ENCODE data around the gene BEST4.
"Not testable (repeated sequence)": the region's sequence is repeated elsewhere in the genome, so short reads cannot be mapped to it uniquely, and the experiment has no call there.

The BEST4 gene

DNA sequence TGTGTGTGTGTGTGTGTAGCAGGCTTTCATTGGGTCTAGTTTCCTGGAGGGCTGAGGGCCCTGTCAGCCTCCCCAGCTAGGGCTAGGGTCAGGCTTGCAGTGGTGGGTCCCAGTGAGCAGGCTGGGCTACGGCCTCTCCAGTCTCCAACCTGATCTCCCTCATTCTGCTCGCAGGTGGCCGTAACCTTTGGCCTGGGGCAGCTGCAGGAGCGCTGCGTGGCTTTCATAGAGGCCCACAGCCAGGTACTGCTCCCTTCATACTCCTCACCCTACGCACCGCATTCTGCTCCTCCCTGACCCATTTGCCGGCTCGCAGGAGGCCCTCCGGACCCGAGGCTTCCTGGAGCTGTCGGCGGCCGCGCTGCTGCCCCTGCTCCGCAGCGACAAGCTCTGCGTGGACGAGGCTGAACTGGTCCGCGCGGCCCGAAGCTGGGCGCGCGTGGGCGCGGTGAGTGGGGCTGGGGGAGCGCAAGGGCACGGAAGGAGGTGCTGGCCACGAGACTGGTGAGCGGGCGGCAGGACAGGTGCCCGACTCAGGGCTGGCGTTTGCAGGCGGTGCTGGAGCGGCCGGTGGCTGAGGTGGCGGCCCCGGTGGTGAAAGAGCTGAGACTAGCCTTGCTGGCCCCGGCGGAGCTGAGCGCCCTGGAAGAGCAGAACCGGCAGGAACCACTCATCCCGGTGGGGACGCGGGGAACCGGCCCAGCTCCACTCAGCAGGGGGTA lies 25.0 kb upstream of the BEST4 start:
- peak overlapping the region; percentile 49 for H3K4me3 ChIP-seq (ENCODE audit: low read length)
- peaks cover 40% of the 10 kb centered on the region for H3K4me1 ChIP-seq (ENCODE audit: control insufficient read depth, insufficient read depth, low read length)
- peak overlapping the region; percentile 69 for H3K9ac ChIP-seq (ENCODE audit: low read length)
- no peaks in the 10 kb centered on the region for H3K9me3 ChIP-seq (ENCODE audit: control insufficient read depth, low read length)
- no peaks in the 10 kb centered on the region for H3K36me3 ChIP-seq (ENCODE audit: control insufficient read depth, insufficient read depth, low read length)
- H3K27me3 ChIP-seq (ENCODE audit: control insufficient read depth, insufficient read depth, low read length) = no peaks in the 10 kb centered on the region

GRCh38 chr1:44811234-44811633 lies 23.3 kb upstream of the BEST4 start:
- H3K4me1 ChIP-seq (ENCODE audit: control insufficient read depth, insufficient read depth, low read length) = peaks cover 57% of the 10 kb centered on the region
- H3K9ac ChIP-seq (ENCODE audit: low read length) = no peak overlapping the region
- H3K4me3 ChIP-seq (ENCODE audit: low read length) = no peak overlapping the region
- no peaks in the 10 kb centered on the region for H3K9me3 ChIP-seq (ENCODE audit: control insufficient read depth, low read length)
- H3K36me3 ChIP-seq (ENCODE audit: control insufficient read depth, insufficient read depth, low read length) = peaks cover 5% of the 10 kb centered on the region
- H3K27me3 ChIP-seq (ENCODE audit: control insufficient read depth, insufficient read depth, low read length) = no peaks in the 10 kb centered on the region

GRCh38 chr1:44810762-44811105 lies 22.8 kb upstream of the BEST4 start:
- H3K9me3 ChIP-seq (ENCODE audit: control insufficient read depth, low read length); H3K36me3 ChIP-seq (ENCODE audit: control insufficient read depth, insufficient read depth, low read length); H3K9ac ChIP-seq (ENCODE audit: low read length); H3K4me3 ChIP-seq (ENCODE audit: low read length); H3K27me3 ChIP-seq (ENCODE audit: control insufficient read depth, insufficient read depth, low read length): not testable (repeated sequence)
- peaks cover 62% of the 10 kb centered on the region for H3K4me1 ChIP-seq (ENCODE audit: control insufficient read depth, insufficient read depth, low read length)

DNA sequence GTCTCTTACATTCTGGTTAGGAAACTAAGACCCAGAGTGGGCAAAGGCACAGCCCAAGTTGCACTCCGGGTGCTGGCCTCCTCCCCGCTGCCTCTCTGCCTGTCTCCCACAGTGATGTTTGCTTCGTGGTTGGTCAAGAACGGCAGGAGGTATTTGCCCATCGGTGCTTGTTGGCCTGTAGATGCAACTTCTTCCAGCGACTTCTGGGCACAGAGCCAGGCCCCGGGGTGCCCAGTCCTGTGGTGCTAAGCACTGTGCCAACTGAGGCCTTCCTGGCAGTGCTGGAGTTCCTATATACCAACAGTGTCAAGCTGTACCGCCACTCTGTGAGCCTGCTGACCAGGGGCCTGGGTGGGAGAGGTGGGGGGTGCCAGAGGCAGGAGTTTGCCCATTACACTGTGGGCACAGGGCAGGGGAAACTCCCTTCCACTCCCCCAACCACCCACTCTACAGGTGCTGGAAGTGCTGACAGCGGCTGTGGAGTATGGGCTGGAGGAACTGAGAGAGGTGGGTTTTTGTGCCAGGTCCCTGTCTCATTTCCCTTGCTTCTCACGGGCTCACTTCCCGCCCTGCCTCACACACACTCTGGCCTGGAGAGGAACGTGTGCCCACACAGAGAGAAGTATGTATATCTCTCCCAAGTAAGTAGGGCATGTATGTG lies 22.3 kb upstream of the BEST4 start:
- H3K9ac ChIP-seq (ENCODE audit: low read length) = peak overlapping the region; percentile 89
- no peaks in the 10 kb centered on the region for H3K9me3 ChIP-seq (ENCODE audit: control insufficient read depth, low read length)
- peak overlapping the region; percentile 6 for H3K4me3 ChIP-seq (ENCODE audit: low read length)
- H3K36me3 ChIP-seq (ENCODE audit: control insufficient read depth, insufficient read depth, low read length) = peaks cover 9% of the 10 kb centered on the region
- H3K4me1 ChIP-seq (ENCODE audit: control insufficient read depth, insufficient read depth, low read length) = peaks cover 63% of the 10 kb centered on the region
- no peaks in the 10 kb centered on the region for H3K27me3 ChIP-seq (ENCODE audit: control insufficient read depth, insufficient read depth, low read length)

DNA sequence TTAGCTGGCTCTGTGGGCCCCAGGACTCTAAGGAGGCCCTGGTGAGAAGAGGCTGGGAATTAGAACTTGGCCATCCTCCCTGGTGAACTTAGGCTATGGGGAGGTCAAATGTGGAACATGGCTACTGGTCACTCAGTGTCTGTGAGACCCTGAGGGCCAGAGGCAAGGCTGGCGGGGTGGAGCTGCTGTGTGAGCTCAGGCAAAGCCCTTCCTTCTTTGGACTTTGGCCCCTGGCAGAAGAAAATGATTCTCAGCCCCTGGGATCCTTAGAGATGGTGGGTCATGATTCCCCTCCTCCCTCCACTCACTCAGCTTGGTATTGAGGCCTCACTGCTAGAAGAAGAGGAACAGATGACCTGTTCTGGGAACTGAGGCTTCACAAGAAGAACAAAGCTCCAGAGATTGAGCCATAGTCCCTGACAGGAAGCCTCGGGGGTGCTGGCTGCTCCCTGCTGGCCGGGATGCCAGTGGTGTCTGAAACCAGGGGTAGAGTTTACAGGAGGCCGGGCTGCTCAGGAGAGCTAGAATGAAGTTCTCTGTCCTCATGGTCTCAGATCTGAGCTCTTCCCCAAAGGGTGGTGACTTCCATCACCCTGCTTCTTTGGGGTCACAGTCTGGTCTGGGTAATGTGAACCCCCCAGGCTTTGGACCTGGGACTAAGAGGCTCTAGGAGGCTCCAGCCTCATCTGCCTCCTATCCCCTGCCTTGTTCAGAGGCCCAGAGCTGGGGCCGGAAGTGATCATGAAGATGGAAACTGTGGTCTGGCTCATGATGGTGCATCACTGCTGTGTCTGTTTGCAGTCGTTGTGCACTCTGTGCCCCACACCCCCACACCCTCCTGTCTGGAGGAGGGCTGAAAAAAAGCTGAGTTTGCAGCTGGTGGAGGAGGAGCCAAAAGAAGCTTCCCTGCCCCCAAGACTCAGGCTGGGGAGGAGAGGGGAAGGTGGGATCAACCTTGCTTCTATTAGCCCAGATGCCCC lies 21.3 kb upstream of the BEST4 start:
- Histone ChIP-seq H3K9me3 (ENCODE audit: control insufficient read depth, low read length) (no peaks in the 10 kb centered on the region), H3K36me3 (ENCODE audit: control insufficient read depth, insufficient read depth, low read length) (peaks cover 11% of the 10 kb centered on the region), H3K27me3 (ENCODE audit: control insufficient read depth, insufficient read depth, low read length) (no peaks in the 10 kb centered on the region), H3K9ac (ENCODE audit: low read length) (peak overlapping the region; percentile 89), H3K4me1 (ENCODE audit: control insufficient read depth, insufficient read depth, low read length) (peaks cover 58% of the 10 kb centered on the region), H3K4me3 (ENCODE audit: low read length) (peak overlapping the region; percentile 6)

DNA sequence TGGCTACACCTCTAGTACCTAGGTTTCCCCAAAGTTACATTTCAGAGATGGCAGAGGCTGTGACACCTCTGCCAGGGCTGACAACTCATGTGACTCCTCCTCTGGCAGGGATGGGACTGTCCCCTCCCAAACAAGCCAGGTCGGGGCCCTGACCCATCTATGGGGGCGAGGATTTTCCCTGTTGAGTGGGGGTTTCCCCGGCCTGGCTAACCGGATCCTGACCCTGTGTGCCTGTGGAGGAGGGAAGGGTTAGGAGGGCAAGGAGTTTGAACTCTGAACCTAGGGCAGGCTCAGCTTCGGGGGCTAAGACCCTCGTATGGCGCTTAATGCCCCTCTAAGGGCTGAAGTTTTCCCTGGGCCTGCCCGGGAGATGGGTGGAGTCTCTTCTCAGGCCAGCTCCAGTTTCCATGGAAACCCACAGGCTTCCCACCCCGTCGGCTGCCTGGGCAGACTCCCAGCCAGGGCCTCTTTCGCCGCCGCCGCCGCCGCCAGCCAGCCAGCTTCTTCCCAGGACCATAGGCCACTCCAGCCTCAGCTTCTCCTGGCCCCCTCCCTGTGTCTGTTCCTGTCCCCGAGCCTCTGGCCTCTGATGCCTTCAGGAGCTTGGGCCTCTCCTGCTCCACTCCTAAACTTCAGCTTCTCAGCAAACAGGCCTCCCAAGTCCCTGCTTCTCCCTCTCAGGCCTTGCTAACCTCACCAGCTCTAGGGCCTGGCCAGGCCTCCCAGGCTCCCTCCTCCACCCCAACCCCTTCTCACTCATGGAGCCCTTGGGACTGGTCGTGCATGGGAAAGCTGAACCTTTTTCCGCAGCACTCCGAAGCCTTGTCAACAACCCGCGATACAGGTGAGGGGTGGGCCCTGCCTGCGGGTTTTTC lies 20.3 kb upstream of the BEST4 start, which contains the start of gene BTBD19:
TSS of gene BTBD19 (plus strand) at position 461 of the 875 bp plus-strand sequence. CDS start at position 759, 298 bp downstream.
- Histone ChIP-seq H3K4me1 (ENCODE audit: control insufficient read depth, insufficient read depth, low read length) (peaks cover 63% of the 10 kb centered on the region), H3K27me3 (ENCODE audit: control insufficient read depth, insufficient read depth, low read length) (no peaks in the 10 kb centered on the region), H3K4me3 (ENCODE audit: low read length) (peak within 1 kb of the TSS; percentile 6), H3K9ac (ENCODE audit: low read length) (peak within 1 kb of the TSS; percentile 89), H3K9me3 (ENCODE audit: control insufficient read depth, low read length) (no peaks in the 10 kb centered on the region), H3K36me3 (ENCODE audit: control insufficient read depth, insufficient read depth, low read length) (peaks cover 14% of the 10 kb centered on the region)

DNA sequence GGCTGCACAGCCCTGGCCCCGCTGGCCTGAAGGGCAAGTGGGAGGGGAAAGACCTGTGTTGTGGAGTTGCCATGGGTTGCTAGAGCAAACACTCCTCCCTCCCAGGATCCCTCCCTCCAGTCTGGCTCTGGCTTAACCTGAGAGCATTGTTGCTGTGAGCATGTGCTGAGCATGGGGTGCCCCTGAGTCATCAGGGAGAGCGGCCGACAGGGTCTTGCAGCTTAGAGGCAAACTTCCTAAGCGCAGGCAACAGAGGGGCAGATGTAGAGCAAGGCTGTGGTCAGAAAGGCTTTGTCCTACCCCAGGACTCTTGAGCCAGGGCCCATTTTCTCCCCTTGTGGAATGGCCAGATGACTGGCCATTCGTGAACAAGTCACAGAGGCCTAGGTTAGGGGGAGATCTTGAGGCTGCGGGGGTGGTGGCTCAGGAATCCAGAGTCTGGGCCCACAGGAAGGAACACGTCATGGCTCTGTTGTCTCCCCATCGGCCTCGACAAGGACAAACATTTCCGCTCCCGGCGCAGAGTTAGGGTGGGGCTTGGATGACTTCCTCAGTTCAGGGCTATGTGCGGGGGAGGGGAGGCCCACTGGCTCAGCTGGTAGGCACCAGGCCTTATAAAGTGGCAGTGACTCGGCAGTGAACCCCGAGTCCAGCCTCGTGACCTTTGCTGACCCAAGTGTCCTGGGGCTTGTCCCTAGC lies 19.5 kb upstream of the BEST4 start:
- H3K27me3 ChIP-seq (ENCODE audit: control insufficient read depth, insufficient read depth, low read length) = no peaks in the 10 kb centered on the region
- no peaks in the 10 kb centered on the region for H3K9me3 ChIP-seq (ENCODE audit: control insufficient read depth, low read length)
- peaks cover 20% of the 10 kb centered on the region for H3K36me3 ChIP-seq (ENCODE audit: control insufficient read depth, insufficient read depth, low read length)
- H3K9ac ChIP-seq (ENCODE audit: low read length) = peak overlapping the region; percentile 89
- H3K4me1 ChIP-seq (ENCODE audit: control insufficient read depth, insufficient read depth, low read length) = peaks cover 66% of the 10 kb centered on the region
- H3K4me3 ChIP-seq (ENCODE audit: low read length) = no peak overlapping the region

- no peaks in the 10 kb centered on the region for H3K9me3 ChIP-seq (ENCODE audit: control insufficient read depth, low read length)
- peak within 1 kb of the TSS; percentile 89 for H3K9ac ChIP-seq (ENCODE audit: low read length)
- H3K4me3 ChIP-seq (ENCODE audit: low read length) = peak within 1 kb of the TSS; percentile 20
- H3K4me1 ChIP-seq (ENCODE audit: control insufficient read depth, insufficient read depth, low read length) = peaks cover 73% of the 10 kb centered on the region
- no peaks in the 10 kb centered on the region for H3K27me3 ChIP-seq (ENCODE audit: control insufficient read depth, insufficient read depth, low read length)
- H3K36me3 ChIP-seq (ENCODE audit: control insufficient read depth, insufficient read depth, low read length) = peaks cover 20% of the 10 kb centered on the region
Observed at GRCh38 chr1:44806704-44807363, 18.9 kb upstream of the BEST4 start, which contains the start of gene DYNLT4. Gene DYNLT4, minus strand, starts transcription at chr1:44807351. Its CDS starts 683 bp downstream, at chr1:44806668.

DNA sequence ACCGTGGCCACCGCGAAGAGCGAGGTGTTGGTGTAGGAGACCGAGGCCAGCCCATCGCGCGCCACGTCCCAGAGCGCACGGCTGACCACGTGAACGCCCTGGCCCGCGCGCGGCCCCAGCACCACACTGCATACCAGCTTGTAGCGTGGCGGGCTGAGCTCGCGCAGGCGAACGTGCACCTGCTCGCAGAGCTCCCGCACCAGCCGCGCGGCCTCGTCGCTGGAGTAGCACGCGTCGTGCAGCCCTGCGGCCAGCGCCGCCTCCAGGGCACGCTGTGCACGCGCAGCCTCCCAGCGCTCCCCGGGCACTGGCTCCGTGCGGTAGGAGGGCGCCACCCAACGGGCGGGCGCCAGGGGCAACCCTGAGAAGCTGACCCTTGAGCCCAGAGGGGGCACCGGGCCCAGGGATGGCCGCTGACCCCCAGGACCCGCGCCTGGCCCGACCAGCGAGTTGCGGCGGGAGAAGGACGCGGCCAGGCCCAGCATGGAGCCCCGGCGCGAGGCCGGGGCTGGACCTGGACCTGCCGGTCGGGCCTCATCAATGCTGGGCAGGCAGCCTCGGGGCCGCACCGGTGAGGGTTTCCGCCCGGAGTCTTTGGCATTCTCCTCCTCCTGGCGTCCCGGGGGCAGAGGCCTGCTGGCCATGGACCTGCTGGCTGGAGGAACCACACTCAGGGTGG lies 18.2 kb upstream of the BEST4 start:
- Histone ChIP-seq H3K36me3 (ENCODE audit: control insufficient read depth, insufficient read depth, low read length) (peaks cover 20% of the 10 kb centered on the region), H3K9me3 (ENCODE audit: control insufficient read depth, low read length) (no peaks in the 10 kb centered on the region), H3K27me3 (ENCODE audit: control insufficient read depth, insufficient read depth, low read length) (no peaks in the 10 kb centered on the region), H3K9ac (ENCODE audit: low read length) (peak overlapping the region; percentile 89), H3K4me3 (ENCODE audit: low read length) (peak overlapping the region; percentile 20), H3K4me1 (ENCODE audit: control insufficient read depth, insufficient read depth, low read length) (peaks cover 74% of the 10 kb centered on the region)

- Histone ChIP-seq H3K9me3 (ENCODE audit: control insufficient read depth, low read length) (no peaks in the 10 kb centered on the region), H3K4me1 (ENCODE audit: control insufficient read depth, insufficient read depth, low read length) (peaks cover 71% of the 10 kb centered on the region), H3K9ac (ENCODE audit: low read length) (no peak overlapping the region), H3K27me3 (ENCODE audit: control insufficient read depth, insufficient read depth, low read length) (no peaks in the 10 kb centered on the region), H3K4me3 (ENCODE audit: low read length) (no peak overlapping the region), H3K36me3 (ENCODE audit: control insufficient read depth, insufficient read depth, low read length) (peaks cover 20% of the 10 kb centered on the region)
Observed at GRCh38 chr1:44805311-44806024, 17.5 kb upstream of the BEST4 start.

Data from mucosa of stomach (tissue), 1 donor.